Embryonic facial prominence (tissue), 1 donor: ENCODE measurements around the gene KCNK1.
"Not testable (repeated sequence)": the region's sequence is repeated elsewhere in the genome, so short reads cannot be mapped to it uniquely, and the experiment has no call there.

Source experiments
- DNase-seq: peaks from one replicate; pipeline ENCODE4 v3.0.0-alpha.2; 2016; ENCODE audit errors: extremely low spot score

KCNK1 gene

GRCh38 chr1:233607252-233608119, 6.4 kb upstream of the KCNK1 start:
- no peak for DNase-seq

GRCh38 chr1:233608988-233609387, 4.9 kb upstream of the KCNK1 start:
- no peak for DNase-seq

- no peak for DNase-seq
Measured at GRCh38 chr1:233609926-233610325, 4.0 kb upstream of the KCNK1 start.

GRCh38 chr1:233610628-233611027, 3.3 kb upstream of the KCNK1 start:
- no peak for DNase-seq

- DNase-seq: not testable (repeated sequence)
Measured at GRCh38 chr1:233611363-233611762, 2.5 kb upstream of the KCNK1 start.

GRCh38 chr1:233614173-233614742, 352 bp downstream of the KCNK1 start:
- DNase-seq: peak; percentile 17

GRCh38 chr1:233614743-233615521, 1.0 kb downstream of the KCNK1 start:
- no peak for DNase-seq

- DNase-seq: no peak
Measured at GRCh38 chr1:233615571-233615970, 1.7 kb downstream of the KCNK1 start.

GRCh38 chr1:233617025-233617424, 3.1 kb downstream of the KCNK1 start:
- DNase-seq: no peak

GRCh38 chr1:233619414-233619813, 5.5 kb downstream of the KCNK1 start:
- DNase-seq: not testable (repeated sequence)

GRCh38 chr1:233620065-233620464, 6.2 kb downstream of the KCNK1 start:
- no peak for DNase-seq

- no peak for DNase-seq
Measured at GRCh38 chr1:233621923-233622322, 8.0 kb downstream of the KCNK1 start.

- DNase-seq: no peak
Measured at GRCh38 chr1:233624289-233624688, 10.4 kb downstream of the KCNK1 start.

GRCh38 chr1:233625087-233625486, 11.2 kb downstream of the KCNK1 start:
- no peak for DNase-seq

- no peak for DNase-seq
Measured at GRCh38 chr1:233625510-233625981, 11.6 kb downstream of the KCNK1 start.

- DNase-seq: no peak
Measured at GRCh38 chr1:233627376-233627775, 13.5 kb downstream of the KCNK1 start.

- DNase-seq: no peak
Measured at GRCh38 chr1:233627823-233628222, 13.9 kb downstream of the KCNK1 start.

GRCh38 chr1:233629305-233629935, 15.5 kb downstream of the KCNK1 start:
- DNase-seq: no peak

GRCh38 chr1:233631810-233632405, 18.0 kb downstream of the KCNK1 start:
- DNase-seq: no peak

GRCh38 chr1:233632436-233632835, 18.5 kb downstream of the KCNK1 start:
- no peak for DNase-seq

GRCh38 chr1:233635765-233636502, 22.0 kb downstream of the KCNK1 start:
- DNase-seq: no peak
